Right lobe of liver (tissue), 4 donors: ENCODE results near the gene KCND3.

Experiments used
- CTCF ChIP-seq, 4 donors: fragments of 200-600 bp in 3 of 4; fragments of 450-650 bp in 1 of 4; IDR thresholded peaks; one replicate each; pipeline versions ENCODE4 v1.5.1 to v1.8.0; 2016 to 2022; ENCODE audit warnings: antibody characterized with exemption in 4 of 4, mild to moderate bottlenecking in 2 of 4
- POLR2A ChIP-seq: fragments of 450-650 bp; IDR thresholded peaks from one replicate; pipeline ENCODE4 v1.6.1; 2017; ENCODE audit warnings: antibody characterized with exemption, mild to moderate bottlenecking
- donor health status: DM: no; HTN: no; CAD: no.
- donor health status: DM: no; HTN: no; CAD: no.
- donor health status: DM: no; HTN: yes; CAD: no.

- TF ChIP-seq CTCF (IDR thresholded peaks at IDR 0.05): no peak
- no peak for TF ChIP-seq POLR2A
These were observed 212.6 kb downstream of the KCND3 start for GRCh38 chr1:111776861-111777260.
